Neural cell (in vitro differentiated cells): ENCODE data around the gene SACM1L. TPM values are rescaled to one million over a fixed set of nuclear protein-coding genes. Genes with fewer than 3 reads are reported as not detected.

Experiments
- H2AFZ ChIP-seq: fragments of 200-600, 300-800 bp; sonication (generic), shearing (Covaris generic); 2 replicates; pipeline ENCODE4 v1.6.0; 2014; ENCODE audit warnings: low read depth, mild to moderate bottlenecking, antibody characterized with exemption, low read length, moderate library complexity
- H3F3A ChIP-seq: fragments of 200-600 bp; shearing (Covaris generic); 2 replicates; pipeline ENCODE4 v1.6.1; 2016; ENCODE audit warnings: mild to moderate bottlenecking, moderate library complexity, mixed read lengths, antibody characterized with exemption, low read length; ENCODE audit not compliant: insufficient read depth, poor library complexity, severe bottlenecking
- H3K27ac ChIP-seq: fragments of 200-600, 300-800 bp; sonication (generic), shearing (Covaris generic); 2 replicates; pipeline ENCODE4 v1.5.1; 2014; ENCODE audit warnings: mild to moderate bottlenecking, low read length, moderate library complexity
- H3K27me3 ChIP-seq: fragments of 300-800, 200-600 bp; sonication (generic), shearing (Covaris generic); 2 replicates; pipeline ENCODE4 v1.6.0; 2014; ENCODE audit warnings: mild to moderate bottlenecking, low read depth, low read length, moderate library complexity; ENCODE audit not compliant: insufficient read depth
- H3K36me3 ChIP-seq: fragments of 300-800, 200-600 bp; sonication (generic), shearing (Covaris generic); 2 replicates; pipeline ENCODE4 v1.5.1; 2014; ENCODE audit warnings: mild to moderate bottlenecking, antibody characterized with exemption, low read length, moderate library complexity; ENCODE audit not compliant: insufficient read depth
- H3K4me2 ChIP-seq: fragments of 300-800, 200-600 bp; sonication (generic), shearing (Covaris generic); 2 replicates; pipeline ENCODE4 v1.6.0; 2014; ENCODE audit warnings: mild to moderate bottlenecking, low read length
- H3K4me3 ChIP-seq: fragments of 300-800, 200-600 bp; sonication (generic), shearing (Covaris generic); 2 replicates; pipeline ENCODE4 v1.5.1; 2014; ENCODE audit warnings: mild to moderate bottlenecking, low read length, moderate library complexity
- H3K79me2 ChIP-seq: fragments of 200-600 bp; shearing (Covaris generic); replicated peaks from 2 replicates; pipeline ENCODE4 v1.6.0; 2014; ENCODE audit warnings: mild to moderate bottlenecking, low read length, moderate library complexity; ENCODE audit not compliant: insufficient read depth
- H3K9ac ChIP-seq: fragments of 300-800, 200-600 bp; sonication (generic), shearing (Covaris generic); 2 replicates; pipeline ENCODE4 v1.6.1; 2016; ENCODE audit warnings: mild to moderate bottlenecking, low read length, mixed read lengths
- H3K9me2 ChIP-seq: fragments of 200-600 bp; shearing (Covaris generic); 2 replicates; pipeline ENCODE4 v1.6.1; 2016; ENCODE audit warnings: mild to moderate bottlenecking, low read length, mixed read lengths; ENCODE audit not compliant: insufficient read depth
- H3K9me3 ChIP-seq: fragments of 200-600, 300-800 bp; sonication (generic), shearing (Covaris generic); 2 replicates; pipeline ENCODE4 v1.6.1; 2016; ENCODE audit warnings: mild to moderate bottlenecking, mixed run types, low read length, moderate library complexity, mixed read lengths
- H4K20me1 ChIP-seq: fragments of 200-600 bp; shearing (Covaris generic); 2 replicates; pipeline ENCODE4 v1.6.1; 2016; ENCODE audit warnings: mild to moderate bottlenecking, mixed run types; ENCODE audit not compliant: insufficient read depth
- EP300 ChIP-seq: fragments of 450-650 bp; conservative IDR thresholded peaks from 2 replicates; pipeline ENCODE4 v1.6.1; 2014; ENCODE audit warnings: antibody characterized with exemption, mild to moderate bottlenecking, moderate library complexity; ENCODE audit not compliant: poor library complexity, severe bottlenecking
- EZH2 ChIP-seq: fragments of 200-600, 300-800 bp; shearing (Covaris generic), sonication (generic); IDR thresholded peaks from 2 replicates; pipeline ENCODE4 v1.6.1; 2014; ENCODE audit warnings: antibody characterized with exemption, low read length, borderline replicate concordance, mild to moderate bottlenecking; ENCODE audit not compliant: insufficient read depth, poor library complexity, severe bottlenecking
- MXI1 ChIP-seq: fragments of 450-650 bp; conservative IDR thresholded peaks from 2 replicates; pipeline ENCODE4 v1.6.1; 2014; ENCODE audit warnings: antibody characterized with exemption, mild to moderate bottlenecking; ENCODE audit not compliant: poor library complexity, severe bottlenecking
- POLR2AphosphoS5 ChIP-seq: IDR thresholded peaks from 2 replicates; pipeline ENCODE4 v1.6.1; 2012
- RAD21 ChIP-seq: fragments of 450-650 bp; conservative IDR thresholded peaks from 2 replicates; pipeline ENCODE4 v1.6.1; 2014; ENCODE audit warnings: antibody characterized with exemption, mild to moderate bottlenecking, moderate library complexity
- SMC3 ChIP-seq: fragments of 450-650 bp; conservative IDR thresholded peaks from 2 replicates; pipeline ENCODE4 v1.6.1; 2014; ENCODE audit warnings: antibody characterized with exemption, mild to moderate bottlenecking, moderate library complexity; ENCODE audit not compliant: poor library complexity
- TAF1 ChIP-seq: IDR thresholded peaks from 2 replicates; pipeline ENCODE4 v1.6.1; 2012; ENCODE audit warnings: low read depth
- polyA plus RNA-seq: library from polyadenylated mRNA; depleted of rRNA; stranded (reverse); fragments of >200 nt; gene quantifications from 2 replicates; pipeline ENCODE4 v1.2.3, GENCODE V29; 2014
- TF ChIP-seq, protein P1 (sequence below): fragments of 450-650 bp; IDR thresholded peaks from 2 replicates; pipeline ENCODE4 v1.5.1; 2014; ENCODE audit warnings: antibody characterized with exemption, mild to moderate bottlenecking, moderate library complexity; ENCODE audit not compliant: poor library complexity, severe bottlenecking
- TF ChIP-seq, protein P2 (sequence below): IDR thresholded peaks from 2 replicates; pipeline ENCODE4 v1.6.1; 2012; ENCODE audit warnings: borderline replicate concordance

The SACM1L gene
- polyA plus RNA-seq, 1 donor from 2014 or later = 66.2 TPM

- no peak overlapping the region for H3K9ac ChIP-seq
- no peak overlapping the region for H3K4me2 ChIP-seq
- no peaks in the 10 kb centered on the region for H4K20me1 ChIP-seq
- H3F3A ChIP-seq = no peaks in the 10 kb centered on the region
- no peak overlapping the region for H2AFZ ChIP-seq
- no peaks in the 10 kb centered on the region for H3K79me2 ChIP-seq
- no peaks in the 10 kb centered on the region for H3K9me3 ChIP-seq
- H3K36me3 ChIP-seq = no peaks in the 10 kb centered on the region
- H3K27me3 ChIP-seq = no peaks in the 10 kb centered on the region
- TF ChIP-seq, protein P1, sequence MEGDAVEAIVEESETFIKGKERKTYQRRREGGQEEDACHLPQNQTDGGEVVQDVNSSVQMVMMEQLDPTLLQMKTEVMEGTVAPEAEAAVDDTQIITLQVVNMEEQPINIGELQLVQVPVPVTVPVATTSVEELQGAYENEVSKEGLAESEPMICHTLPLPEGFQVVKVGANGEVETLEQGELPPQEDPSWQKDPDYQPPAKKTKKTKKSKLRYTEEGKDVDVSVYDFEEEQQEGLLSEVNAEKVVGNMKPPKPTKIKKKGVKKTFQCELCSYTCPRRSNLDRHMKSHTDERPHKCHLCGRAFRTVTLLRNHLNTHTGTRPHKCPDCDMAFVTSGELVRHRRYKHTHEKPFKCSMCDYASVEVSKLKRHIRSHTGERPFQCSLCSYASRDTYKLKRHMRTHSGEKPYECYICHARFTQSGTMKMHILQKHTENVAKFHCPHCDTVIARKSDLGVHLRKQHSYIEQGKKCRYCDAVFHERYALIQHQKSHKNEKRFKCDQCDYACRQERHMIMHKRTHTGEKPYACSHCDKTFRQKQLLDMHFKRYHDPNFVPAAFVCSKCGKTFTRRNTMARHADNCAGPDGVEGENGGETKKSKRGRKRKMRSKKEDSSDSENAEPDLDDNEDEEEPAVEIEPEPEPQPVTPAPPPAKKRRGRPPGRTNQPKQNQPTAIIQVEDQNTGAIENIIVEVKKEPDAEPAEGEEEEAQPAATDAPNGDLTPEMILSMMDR = no peak
- no peak for TF ChIP-seq EP300
- TF ChIP-seq, protein P2, sequence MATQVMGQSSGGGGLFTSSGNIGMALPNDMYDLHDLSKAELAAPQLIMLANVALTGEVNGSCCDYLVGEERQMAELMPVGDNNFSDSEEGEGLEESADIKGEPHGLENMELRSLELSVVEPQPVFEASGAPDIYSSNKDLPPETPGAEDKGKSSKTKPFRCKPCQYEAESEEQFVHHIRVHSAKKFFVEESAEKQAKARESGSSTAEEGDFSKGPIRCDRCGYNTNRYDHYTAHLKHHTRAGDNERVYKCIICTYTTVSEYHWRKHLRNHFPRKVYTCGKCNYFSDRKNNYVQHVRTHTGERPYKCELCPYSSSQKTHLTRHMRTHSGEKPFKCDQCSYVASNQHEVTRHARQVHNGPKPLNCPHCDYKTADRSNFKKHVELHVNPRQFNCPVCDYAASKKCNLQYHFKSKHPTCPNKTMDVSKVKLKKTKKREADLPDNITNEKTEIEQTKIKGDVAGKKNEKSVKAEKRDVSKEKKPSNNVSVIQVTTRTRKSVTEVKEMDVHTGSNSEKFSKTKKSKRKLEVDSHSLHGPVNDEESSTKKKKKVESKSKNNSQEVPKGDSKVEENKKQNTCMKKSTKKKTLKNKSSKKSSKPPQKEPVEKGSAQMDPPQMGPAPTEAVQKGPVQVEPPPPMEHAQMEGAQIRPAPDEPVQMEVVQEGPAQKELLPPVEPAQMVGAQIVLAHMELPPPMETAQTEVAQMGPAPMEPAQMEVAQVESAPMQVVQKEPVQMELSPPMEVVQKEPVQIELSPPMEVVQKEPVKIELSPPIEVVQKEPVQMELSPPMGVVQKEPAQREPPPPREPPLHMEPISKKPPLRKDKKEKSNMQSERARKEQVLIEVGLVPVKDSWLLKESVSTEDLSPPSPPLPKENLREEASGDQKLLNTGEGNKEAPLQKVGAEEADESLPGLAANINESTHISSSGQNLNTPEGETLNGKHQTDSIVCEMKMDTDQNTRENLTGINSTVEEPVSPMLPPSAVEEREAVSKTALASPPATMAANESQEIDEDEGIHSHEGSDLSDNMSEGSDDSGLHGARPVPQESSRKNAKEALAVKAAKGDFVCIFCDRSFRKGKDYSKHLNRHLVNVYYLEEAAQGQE = no peak
- no peak for TF ChIP-seq POLR2AphosphoS5
- TF ChIP-seq TAF1 = no peak
- no peak for TF ChIP-seq EZH2
- no peak for TF ChIP-seq RAD21
- no peak for TF ChIP-seq SMC3
- no peak for TF ChIP-seq MXI1
- no peak overlapping the region for H3K4me3 ChIP-seq
- no peak overlapping the region for H3K27ac ChIP-seq
- H3K9me2 ChIP-seq = no peaks in the 10 kb centered on the region
These were observed 44.4 kb upstream of the SACM1L start for GRCh38 chr3:45644791-45645201.

DNA sequence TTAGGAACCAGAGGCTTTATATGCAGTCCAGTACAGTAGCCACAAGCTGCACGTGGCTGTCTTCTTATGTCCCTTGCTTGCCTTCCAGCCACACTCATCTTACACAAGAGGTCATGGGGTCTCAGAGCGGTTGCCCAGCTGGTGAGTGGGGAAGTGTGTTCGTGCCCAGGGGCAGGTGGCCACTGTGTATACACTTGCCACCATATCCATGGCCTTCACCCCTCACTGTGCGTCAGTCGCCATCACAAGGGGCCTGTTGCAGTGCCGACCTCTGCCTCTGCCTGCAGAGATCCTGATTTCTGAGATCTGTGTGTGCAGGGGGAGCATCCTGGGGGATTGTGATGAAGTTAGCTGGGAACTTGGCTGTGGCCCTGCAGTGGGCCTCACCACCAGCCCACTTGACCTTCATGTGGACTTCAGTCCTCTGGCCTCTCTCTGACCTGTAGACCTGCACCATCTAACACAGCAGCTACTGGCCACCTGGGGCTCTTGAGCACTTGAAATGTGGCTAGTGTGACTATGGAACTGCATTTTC, 43.1 kb upstream of the SACM1L start:
- H3K4me2 ChIP-seq = no peak overlapping the region

More for the DNA sequence above, 43.1 kb upstream of the SACM1L start:
- TF ChIP-seq MXI1 (no peak), TAF1 (no peak), EZH2 (no peak)
- Histone ChIP-seq H3F3A (no peaks in the 10 kb centered on the region), H3K4me3 (no peak overlapping the region), H3K9me2 (no peaks in the 10 kb centered on the region), H3K9me3 (no peaks in the 10 kb centered on the region), H3K9ac (no peak overlapping the region), H3K36me3 (no peaks in the 10 kb centered on the region), H2AFZ (no peak overlapping the region), H3K27me3 (no peaks in the 10 kb centered on the region), H4K20me1 (no peaks in the 10 kb centered on the region), H3K27ac (no peak overlapping the region), H3K79me2 (no peaks in the 10 kb centered on the region)
